Fibroblast of the aortic adventitia (primary cell): ENCODE results near the gene UHRF1. TPM values are rescaled to one million over a fixed set of nuclear protein-coding genes. Genes with fewer than 3 reads are reported as not detected.

Source experiments
- DNase-seq: peaks from one replicate; pipeline ENCODE4 v3.0.0-alpha.2; 2010; ENCODE audit warnings: low read depth
- H3K4me3 ChIP-seq: 2 replicates; pipeline ENCODE4 v1.5.1; 2011; ENCODE audit warnings: low read depth, mild to moderate bottlenecking, control low read depth, low read length, moderate library complexity
- total RNA-seq: library from RNA; depleted of rRNA; stranded (reverse); fragments of >200 nt; gene quantifications from 2 replicates; pipeline ENCODE4 v1.2.3, GENCODE V29; 2012; ENCODE audit warnings: low replicate concordance
- TF ChIP-seq, protein P1 (sequence below): IDR thresholded peaks from 2 replicates; pipeline ENCODE4 v1.5.1; 2011; ENCODE audit warnings: mild to moderate bottlenecking, low read length, control low read depth, inconsistent platforms; ENCODE audit not compliant: insufficient read depth

UHRF1 gene
- total RNA-seq, 1 donor: 61.8 TPM

DNA sequence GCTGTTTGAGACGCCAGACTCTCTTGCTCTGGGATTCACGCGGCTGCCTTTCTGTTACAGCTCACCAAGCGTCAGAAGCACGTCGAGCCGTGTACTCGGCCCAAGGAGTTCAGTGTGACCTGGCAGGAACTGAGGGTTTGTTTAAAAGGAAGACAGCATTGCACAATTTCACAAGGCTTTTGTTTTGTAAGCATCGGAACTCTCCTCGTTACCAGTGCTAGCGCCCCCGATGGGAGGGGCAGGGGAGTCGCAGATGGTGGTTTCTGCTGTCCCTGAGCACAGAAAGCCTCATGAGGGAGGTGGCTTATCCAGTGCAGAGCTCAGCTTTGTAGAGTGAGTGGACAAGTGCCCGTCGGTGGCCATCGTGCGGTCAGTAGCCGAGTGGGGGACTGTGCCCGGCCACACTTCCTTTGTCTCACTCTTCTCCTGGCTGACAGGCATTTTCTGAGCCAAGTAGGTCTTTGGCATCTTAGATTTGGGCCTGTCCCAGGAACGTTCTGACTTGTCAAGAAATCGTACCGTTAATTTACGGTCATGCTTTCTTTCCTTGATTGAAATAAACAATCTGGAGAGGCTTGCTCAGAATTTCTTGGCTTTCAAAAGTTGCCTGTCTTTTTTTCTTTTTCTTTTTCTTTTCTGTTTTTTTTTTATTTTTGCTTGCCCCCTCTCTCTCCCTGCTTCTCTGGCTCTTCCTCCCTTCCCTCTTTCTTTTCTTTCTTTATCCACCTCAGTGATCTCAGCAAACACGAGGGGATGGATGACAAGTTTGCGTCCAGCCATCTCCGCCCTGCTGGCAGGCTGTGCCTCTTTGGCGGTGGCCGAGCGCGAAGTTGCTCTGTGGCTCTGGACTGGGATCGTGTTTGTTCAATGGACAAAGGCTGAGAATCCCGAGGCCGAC lies 67.3 kb downstream of the UHRF1 start:
- DNase-seq: peak; percentile 98
- TF ChIP-seq, protein P1, sequence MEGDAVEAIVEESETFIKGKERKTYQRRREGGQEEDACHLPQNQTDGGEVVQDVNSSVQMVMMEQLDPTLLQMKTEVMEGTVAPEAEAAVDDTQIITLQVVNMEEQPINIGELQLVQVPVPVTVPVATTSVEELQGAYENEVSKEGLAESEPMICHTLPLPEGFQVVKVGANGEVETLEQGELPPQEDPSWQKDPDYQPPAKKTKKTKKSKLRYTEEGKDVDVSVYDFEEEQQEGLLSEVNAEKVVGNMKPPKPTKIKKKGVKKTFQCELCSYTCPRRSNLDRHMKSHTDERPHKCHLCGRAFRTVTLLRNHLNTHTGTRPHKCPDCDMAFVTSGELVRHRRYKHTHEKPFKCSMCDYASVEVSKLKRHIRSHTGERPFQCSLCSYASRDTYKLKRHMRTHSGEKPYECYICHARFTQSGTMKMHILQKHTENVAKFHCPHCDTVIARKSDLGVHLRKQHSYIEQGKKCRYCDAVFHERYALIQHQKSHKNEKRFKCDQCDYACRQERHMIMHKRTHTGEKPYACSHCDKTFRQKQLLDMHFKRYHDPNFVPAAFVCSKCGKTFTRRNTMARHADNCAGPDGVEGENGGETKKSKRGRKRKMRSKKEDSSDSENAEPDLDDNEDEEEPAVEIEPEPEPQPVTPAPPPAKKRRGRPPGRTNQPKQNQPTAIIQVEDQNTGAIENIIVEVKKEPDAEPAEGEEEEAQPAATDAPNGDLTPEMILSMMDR: peak; percentile 66
- H3K4me3 ChIP-seq: peak overlapping the region; percentile 52

- TF ChIP-seq, protein P1: no peak
- H3K4me3 ChIP-seq: peak overlapping the region; percentile 51
- DNase-seq: peak; percentile 93
Measured at GRCh38 chr19:4977299-4978174, 68.2 kb downstream of the UHRF1 start.

DNA sequence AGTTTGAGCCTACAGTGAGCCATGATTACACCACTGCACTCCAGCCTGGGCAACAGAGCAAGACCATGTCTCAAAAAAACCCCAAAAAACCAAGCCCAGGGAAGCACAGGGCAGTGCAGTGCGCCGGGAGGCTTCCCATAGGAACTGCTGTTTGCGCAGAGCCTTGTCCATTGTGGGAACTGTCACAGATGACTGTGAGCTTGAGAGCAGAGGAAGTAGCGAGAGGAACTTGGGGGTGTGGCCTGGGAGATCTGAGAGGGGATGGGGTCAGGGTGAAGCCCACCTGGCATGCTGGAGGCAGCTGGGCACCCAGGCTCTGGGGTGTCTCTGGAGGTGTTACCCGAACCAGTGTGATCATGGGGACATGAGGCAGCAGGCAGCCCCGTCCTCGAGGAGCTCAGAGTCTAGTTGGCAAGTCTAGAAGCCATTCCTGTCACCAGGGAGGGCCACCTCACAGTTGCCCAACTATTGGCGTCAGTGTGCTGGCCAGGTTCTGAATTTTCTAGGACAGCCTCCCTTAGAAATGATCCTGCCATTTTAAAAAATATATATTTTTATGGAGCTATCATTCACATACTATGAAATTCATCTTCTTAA lies 70.0 kb downstream of the UHRF1 start:
- H3K4me3 ChIP-seq: no peak overlapping the region
- TF ChIP-seq, protein P1: no peak
- no peak for DNase-seq

DNA sequence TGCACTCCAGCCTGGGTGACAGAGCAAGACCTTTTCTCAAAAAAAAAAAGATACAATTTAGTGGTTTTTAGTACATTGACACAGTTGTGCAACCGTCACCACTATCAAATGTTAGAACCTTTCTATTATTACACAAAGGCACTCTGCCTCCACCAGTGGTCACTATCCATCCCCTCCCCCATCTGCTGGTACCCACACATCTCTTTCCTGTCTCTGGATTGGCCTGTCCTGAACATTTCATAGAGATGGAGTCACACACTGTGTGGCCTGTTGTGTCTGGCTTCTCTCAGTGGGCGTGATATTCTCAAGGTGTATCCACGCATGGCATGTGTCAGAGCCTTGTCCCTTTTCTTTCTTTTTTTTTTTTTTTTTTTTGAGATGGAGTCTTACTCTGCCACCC lies 70.8 kb downstream of the UHRF1 start:
- no peak overlapping the region for H3K4me3 ChIP-seq
- DNase-seq: no peak
- TF ChIP-seq, protein P1: no peak

- no peak overlapping the region for H3K4me3 ChIP-seq
- no peak for DNase-seq
- TF ChIP-seq, protein P1: no peak
Measured at GRCh38 chr19:4980838-4981680, 71.8 kb downstream of the UHRF1 start.

- TF ChIP-seq, protein P1: no peak
- DNase-seq: no peak
- no peak overlapping the region for H3K4me3 ChIP-seq
Measured at GRCh38 chr19:4981681-4981958, 72.3 kb downstream of the UHRF1 start.
